ENCODE results near the gene SUSD1. TPM values are rescaled to one million over a fixed set of nuclear protein-coding genes. Genes with fewer than 3 reads are reported as not detected.

Gene SUSD1
- total RNA-seq, 1 donor from 2014 or later: 63.6 TPM

- FAIRE-seq: no peak
- DNase-seq (ENCODE audit: low spot score in 2 of 2): no peak
These were observed 177.3 kb downstream of the SUSD1 start for GRCh38 chr9:111997831-111998230.

GRCh38 chr9:111994831-111995458 is 180.2 kb downstream of the SUSD1 start:
- no peak for FAIRE-seq
- DNase-seq (ENCODE audit: low spot score in 2 of 2): no peak

- DNase-seq (ENCODE audit: low spot score in 2 of 2) (no peak), FAIRE-seq (no peak)
These were observed 181.8 kb downstream of the SUSD1 start for GRCh38 chr9:111993319-111993718.

- no peak for DNase-seq (ENCODE audit: low spot score in 2 of 2)
- FAIRE-seq: no peak
These were observed 182.6 kb downstream of the SUSD1 start for GRCh38 chr9:111992523-111992922.

- DNase-seq (ENCODE audit: low spot score in 2 of 2) (no peak), FAIRE-seq (peak; percentile 28)
These were observed 183.9 kb downstream of the SUSD1 start for GRCh38 chr9:111991179-111991578.

Small RNA genes lying within 50 kb of the gene (small RNA-seq; reads per million reads assigned to genes)
- gene RF00019: not detected
- gene RNU6-710P: not detected
- not detected for gene RNU6-855P

Other genes starting within 250 kb of the SUSD1 start
- 39.5 TPM for gene PTBP3, start 158.3 kb upstream of the SUSD1 start, total RNA-seq
- gene HSDL2, start 204.8 kb upstream of the SUSD1 start, total RNA-seq: 11.0 TPM